ENCODE results near the gene ZNF711.
"Not testable (repeated sequence)": the region's sequence is repeated elsewhere in the genome, so short reads cannot be mapped to it uniquely, and the experiment has no call there.

The ZNF711 gene

GRCh38 chrX:85243761-85244449 is at the start of gene ZNF711, which contains the start of gene SATL1:
TSS of gene ZNF711 (plus strand) at chrX:85243991. CDS start at chrX:85247573, 3,582 bp downstream.
TSS of gene SATL1 (minus strand) at chrX:85243779. CDS start at chrX:85108968, 134,811 bp downstream.
- DNase-seq: peak; percentile 27 to 53 (median 36)

GRCh38 chrX:85196319-85196718 is 47.5 kb upstream of the ZNF711 start:
- DNase-seq: no peak

DNA sequence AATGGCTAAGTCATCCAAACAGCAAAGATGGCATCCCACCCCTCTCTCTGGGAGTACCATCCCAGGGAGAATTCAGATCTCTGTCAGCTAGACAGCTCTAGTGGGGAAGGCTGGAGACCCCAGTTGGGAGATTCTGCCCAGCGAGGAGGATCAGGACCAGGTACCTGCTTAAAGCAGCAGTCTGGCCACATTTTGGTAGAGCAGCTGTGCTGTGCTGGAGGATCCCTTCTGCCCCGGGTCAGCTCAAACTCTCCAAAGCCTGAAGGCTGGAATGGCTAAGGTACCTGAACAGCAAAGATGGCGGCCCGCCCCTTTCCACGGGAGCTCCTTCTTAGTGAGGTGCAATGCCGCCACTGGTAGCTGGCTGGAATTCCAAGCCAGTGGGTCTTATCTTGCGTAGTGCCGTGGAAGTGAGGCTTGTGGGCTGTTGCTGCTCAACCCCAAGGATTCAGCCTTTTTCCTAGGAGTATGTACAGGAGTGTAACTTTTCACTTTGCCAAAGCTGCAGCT is 40.3 kb upstream of the ZNF711 start:
- no peak for DNase-seq

DNA sequence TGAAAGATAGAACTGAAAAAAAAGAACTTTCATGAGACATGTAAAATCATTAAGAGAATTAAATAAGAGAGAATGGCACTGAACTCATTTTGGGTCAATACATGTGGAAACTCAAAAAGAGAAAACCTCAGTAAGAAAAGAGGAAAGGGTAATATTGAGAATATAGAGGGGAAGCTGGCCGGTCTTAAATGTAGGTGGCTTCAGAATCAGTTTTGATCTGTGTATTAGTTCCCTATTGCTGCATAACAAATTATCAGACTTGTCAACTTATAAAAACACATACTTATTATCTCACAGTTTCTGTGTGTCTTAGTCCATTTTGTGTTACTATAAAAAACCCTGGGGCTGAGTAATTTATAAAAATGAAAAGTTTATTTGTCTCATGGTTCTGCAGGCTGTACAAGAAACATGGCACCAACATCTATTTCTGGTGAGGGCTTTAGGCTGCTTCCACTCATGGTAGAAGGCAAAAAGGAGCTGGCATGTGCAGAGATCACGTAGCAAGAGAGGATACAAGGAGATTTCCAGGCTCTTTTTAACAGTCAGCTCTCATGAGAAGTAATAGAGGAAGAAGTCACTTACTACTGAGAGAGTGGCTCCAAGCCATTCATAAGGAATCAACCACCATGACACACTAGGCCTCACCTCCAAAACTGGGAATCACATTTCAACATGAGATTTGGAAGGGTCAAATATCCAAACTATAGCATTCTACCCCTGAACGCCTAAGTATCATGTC is 29.8 kb upstream of the ZNF711 start:
- no peak for DNase-seq

DNA sequence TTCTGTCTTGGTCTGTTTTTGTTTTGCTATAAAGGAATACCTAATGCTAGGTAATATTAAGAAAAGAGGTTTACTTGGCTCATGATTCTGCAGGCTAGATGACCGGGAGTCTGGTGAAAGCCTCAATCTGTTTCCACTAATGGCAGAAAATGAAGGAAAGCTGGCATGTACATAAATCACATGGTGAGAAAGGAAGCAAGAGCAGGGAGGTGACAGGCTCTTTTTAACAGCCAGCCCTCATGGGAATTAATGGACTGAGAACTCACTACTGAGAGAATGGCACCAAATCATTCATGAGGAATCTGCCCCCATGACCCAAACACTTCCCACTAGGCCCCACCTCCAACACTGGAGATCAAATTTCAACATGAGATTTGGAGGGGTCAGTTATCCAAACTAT is 27.8 kb upstream of the ZNF711 start:
- no peak for DNase-seq

DNA sequence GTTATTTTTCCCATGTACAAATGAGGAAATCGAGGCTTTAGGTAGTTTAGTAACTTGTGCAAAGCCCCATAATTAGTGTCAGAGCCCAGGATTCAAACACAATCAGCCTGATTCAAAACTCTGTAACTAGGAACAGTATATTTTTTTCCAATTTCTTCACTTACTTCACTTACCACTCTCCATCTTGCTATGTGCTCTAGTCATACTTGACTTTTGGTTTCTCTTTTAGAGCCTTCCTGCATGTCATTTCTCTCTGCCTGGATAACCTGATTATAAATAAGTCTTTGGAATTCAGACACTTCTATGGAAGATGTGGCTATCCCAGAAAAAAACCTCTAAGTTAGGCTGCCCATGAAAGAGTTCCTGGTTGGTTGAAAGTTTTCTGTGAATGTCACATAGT is 22.4 kb upstream of the ZNF711 start:
- DNase-seq: no peak

GRCh38 chrX:85223359-85223758 is 20.4 kb upstream of the ZNF711 start:
- no peak for DNase-seq

DNA sequence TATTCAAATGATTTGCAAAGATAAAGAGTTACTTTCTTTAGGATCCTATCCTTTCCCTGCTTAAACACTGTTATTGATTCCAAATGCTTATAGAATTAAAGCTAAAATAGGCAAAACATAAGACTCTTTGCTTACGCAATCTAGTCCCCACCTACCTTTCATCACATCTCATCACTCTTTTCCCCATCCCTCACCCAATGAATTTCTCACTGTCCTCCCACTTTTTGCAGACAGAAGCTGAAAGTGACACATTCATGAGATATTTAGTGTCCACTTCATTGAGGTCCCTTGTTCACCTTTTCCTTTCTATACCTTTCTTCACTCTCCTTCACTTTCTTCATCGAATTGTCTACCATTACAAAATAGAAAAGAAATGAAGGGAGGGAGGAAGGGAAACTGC is 636 bp upstream of the ZNF711 start:
- peak in 1 of 3 donors; percentile 0 for DNase-seq

GRCh38 chrX:85244450-85245211 is 840 bp downstream of the ZNF711 start:
- DNase-seq: peak; percentile 8 to 19 (median 12)

DNA sequence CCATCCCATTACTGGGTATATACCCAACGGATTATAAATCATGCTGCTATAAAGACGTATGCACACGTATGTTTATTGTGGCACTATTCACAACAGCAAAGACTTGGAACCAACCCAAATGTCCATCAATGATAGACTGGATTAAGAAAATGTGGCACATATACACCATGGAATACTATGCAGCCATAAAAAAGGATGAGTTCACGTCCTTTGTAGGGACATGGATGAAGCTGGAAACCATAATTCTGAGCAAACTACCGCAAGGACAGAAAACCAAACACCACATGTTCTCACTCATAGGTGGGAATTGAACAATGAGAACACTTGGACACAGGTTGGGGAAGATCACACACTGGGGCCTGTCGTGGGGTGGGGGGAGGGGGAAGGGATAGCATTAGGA is 41.5 kb downstream of the ZNF711 start:
- not testable (repeated sequence) for DNase-seq

DNA sequence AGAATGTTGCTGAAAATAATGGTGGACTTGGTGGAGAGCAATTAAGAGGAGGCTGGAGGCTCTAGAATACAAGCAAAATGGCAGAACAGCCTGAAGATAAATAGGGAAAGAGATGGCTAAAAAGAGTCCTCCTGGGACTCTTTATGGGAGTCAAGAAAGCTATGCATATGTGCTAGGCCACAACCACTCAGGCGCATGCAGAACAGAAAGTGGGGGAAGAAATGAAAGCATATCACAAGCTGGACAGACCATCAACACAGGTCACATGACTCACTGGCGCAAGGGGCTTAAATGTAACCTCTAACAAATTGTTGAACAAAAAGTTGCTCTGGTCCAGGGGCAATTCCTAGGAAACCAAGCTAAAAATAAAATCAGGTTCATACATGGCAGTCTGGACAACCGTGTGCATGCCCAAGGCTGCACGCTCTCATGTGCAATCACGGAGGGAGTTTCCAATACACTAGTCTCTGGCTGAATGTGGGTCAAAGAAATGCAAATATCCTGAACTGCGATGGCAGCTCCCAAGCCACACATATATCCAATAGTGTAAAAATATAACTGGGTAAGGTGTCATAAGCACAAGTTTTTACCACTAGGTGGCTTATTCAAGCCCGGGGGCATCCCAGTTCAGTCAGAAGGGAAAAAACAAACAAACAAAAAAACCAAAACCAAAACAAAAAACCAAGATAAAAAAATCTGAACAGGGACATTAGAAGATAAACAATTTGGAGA is 45.4 kb downstream of the ZNF711 start:
- DNase-seq: no peak

DNA sequence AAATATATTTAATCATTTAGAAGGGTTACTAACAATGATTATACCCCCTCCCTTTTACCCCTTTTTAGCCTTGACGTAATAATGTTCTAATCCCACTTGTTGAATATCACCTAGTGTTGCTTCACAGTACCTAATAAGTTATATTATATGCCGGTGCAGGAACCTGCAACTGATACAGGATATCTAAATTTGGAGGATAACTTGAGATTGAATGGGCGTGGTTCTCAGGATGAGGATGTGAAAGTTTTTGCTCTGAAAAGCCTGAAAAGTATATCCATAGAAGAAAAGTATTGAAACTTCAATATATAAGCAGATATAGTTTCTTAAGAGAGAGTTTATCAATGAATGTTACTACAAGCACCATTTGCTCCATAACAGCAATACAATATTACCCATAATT is 59.8 kb downstream of the ZNF711 start:
- DNase-seq: no peak

DNA sequence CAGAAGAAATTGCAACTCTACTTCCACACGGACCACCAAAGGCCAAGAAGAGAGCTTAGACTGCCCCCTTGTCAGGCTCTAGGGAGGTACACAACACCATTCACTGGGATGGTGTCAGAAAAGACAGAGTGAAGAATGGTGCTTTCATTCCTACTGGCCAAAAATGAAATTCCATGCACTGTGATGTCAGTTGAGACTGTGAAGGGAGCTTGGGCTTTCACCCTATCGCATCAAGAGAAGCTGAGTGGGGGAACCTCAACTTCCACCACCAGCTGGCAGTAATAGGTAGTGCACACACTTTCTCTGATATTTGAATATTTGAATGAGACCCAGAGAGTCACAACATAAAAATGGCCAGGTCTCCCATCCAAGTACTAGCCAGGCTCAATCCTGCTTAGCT is 65.9 kb downstream of the ZNF711 start:
- no peak for DNase-seq

DNA sequence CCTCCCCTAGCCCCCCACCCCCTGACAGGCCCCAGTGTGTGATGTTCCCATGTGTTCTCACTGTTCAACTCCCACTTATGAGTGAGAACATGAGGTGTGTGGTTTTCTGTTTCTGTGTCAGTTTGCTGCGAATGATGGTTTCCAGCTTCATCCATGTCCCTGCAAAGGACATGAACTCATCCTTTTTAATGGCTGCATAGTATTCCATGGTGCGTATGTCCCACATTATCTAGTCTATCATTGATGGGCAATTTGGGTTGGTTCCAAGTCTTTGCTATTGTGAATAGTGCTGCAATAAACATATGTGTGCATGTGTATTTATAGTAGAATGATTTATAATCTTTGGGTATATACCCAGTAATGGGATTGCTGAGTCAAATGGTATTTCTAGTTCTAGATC is 67.6 kb downstream of the ZNF711 start:
- DNase-seq: not testable (repeated sequence)

Measured in suppressor macrophage treated with lipopolysaccharide for 1 hour (primary cell).